ENCODE measurements around the gene KMT2E.

KMT2E gene

DNA sequence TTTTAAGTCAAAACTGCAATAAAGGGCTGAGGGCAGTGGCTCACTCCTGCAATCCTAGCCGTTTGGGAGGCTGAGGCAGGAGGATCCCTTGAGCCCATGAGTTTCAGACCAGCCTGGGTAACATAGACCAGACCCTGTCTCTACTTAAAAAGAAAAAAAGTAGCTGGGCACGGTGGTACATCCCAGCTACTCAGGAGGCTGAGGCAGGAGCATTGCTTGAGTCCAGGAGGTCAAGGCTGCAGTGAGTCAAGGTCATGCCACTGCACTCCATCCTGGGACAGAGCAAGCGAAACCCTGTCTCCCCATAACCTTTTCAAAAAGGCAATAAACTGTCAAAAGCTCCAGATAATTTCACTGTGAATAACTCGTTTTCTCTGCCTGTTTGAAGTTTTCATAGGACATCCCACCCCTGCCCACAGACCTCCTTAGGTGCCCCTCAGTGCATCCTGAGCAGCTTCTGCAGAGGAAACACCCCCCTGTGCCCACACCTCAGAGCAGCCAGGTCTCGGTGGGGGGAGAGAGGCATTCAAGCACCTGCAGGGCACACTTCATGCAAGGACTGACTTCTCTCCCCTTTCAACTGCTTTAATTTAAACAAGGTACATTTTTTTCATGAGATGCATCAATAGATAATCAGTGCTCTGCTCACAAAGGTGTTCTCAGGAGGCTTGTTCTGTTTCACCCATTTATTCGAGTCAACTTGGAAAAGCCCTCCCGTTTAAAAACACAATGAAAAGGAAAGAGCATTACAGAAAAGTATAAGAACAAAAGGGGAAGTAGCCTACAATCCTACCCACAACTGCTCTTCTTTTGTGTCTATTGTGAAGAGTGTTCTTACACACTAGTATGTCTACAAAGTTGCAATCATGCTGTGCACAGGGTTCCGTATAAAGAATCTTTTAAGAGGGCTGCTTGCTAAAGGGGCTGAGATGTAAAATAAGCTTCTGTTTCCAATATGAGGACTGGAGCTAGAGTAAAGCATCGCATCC is 104.9 kb downstream of the KMT2E start:
- H3K4me3 ChIP-seq (ENCODE audit: low read depth in 1 of 2, low read length in 2 of 2) = no peak overlapping the region
- H3K9ac ChIP-seq (ENCODE audit: low read depth in 1 of 2, low read length in 2 of 2) = no peak overlapping the region
- H3K9me3 ChIP-seq (ENCODE audit: control insufficient read depth in 1 of 2, low read length in 2 of 2) = no peaks in the 10 kb centered on the region
- H3K27me3 ChIP-seq (ENCODE audit: control insufficient read depth in 1 of 2, insufficient read depth in 2 of 2, low read length in 2 of 2) = no peaks in the 10 kb centered on the region
- peaks cover 5 to 7% of the 10 kb centered on the region in 2 donors for H3K36me3 ChIP-seq (ENCODE audit: control insufficient read depth in 1 of 2, insufficient read depth in 2 of 2, low read length in 2 of 2)
- H3K4me1 ChIP-seq (ENCODE audit: control insufficient read depth in 1 of 2, insufficient read depth in 2 of 2, low read length in 2 of 2) = no peaks in the 10 kb centered on the region
- no peak overlapping the region for H3K27ac ChIP-seq (ENCODE audit: low read depth, low read length)

DNA sequence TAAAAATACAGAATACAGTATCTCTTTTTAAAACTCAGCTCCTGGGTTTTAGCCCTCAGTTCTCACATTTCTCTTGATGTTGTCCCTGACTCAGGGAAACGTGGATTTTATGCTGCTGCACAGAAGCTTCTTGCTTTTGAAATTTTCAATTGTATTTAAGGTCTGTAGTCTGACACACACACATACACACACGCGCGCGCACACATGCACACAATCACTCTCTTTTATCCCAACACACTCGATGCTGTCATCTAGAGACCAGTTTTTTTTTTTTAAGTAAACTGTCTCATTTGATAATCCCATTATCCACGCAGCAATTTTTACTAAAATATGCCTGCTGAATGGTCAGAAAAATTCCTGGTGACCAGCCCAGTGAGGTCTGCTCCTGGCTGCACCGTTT is 108.6 kb downstream of the KMT2E start:
- no peaks in the 10 kb centered on the region for H3K4me1 ChIP-seq (ENCODE audit: control insufficient read depth in 1 of 2, insufficient read depth in 2 of 2, low read length in 2 of 2)
- no peaks in the 10 kb centered on the region for H3K27me3 ChIP-seq (ENCODE audit: control insufficient read depth in 1 of 2, insufficient read depth in 2 of 2, low read length in 2 of 2)
- H3K36me3 ChIP-seq (ENCODE audit: control insufficient read depth in 1 of 2, insufficient read depth in 2 of 2, low read length in 2 of 2) = peaks cover 7 to 20% of the 10 kb centered on the region in 2 donors
- no peak overlapping the region for H3K27ac ChIP-seq (ENCODE audit: low read depth, low read length)
- no peak overlapping the region for H3K9ac ChIP-seq (ENCODE audit: low read depth in 1 of 2, low read length in 2 of 2)
- H3K9me3 ChIP-seq (ENCODE audit: control insufficient read depth in 1 of 2, low read length in 2 of 2) = no peaks in the 10 kb centered on the region
- H3K4me3 ChIP-seq (ENCODE audit: low read depth in 1 of 2, low read length in 2 of 2) = no peak overlapping the region

DNA sequence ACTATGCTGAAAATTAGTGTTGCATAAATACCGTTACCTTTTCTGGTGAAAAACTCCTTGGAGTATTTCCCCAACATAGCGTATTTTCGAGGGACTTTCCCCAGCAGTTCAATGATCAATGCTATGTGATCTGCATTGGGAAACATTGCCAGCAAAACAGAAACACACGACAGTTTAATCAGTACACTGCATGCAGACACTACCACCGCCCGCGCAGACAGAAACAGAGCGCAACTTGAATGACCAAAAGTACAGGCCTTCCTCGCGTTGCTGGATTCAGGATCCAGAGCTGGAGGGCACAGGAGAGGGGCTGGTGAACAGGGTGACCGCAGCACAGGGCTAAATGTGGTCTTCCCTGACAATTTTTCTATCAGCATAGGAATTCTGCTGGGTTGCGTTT is 111.7 kb downstream of the KMT2E start:
- Histone ChIP-seq H3K27me3 (ENCODE audit: control insufficient read depth in 1 of 2, insufficient read depth in 2 of 2, low read length in 2 of 2) (no peaks in the 10 kb centered on the region), H3K4me1 (ENCODE audit: control insufficient read depth in 1 of 2, insufficient read depth in 2 of 2, low read length in 2 of 2) (no peaks in the 10 kb centered on the region), H3K36me3 (ENCODE audit: control insufficient read depth in 1 of 2, insufficient read depth in 2 of 2, low read length in 2 of 2) (peaks cover 7 to 20% of the 10 kb centered on the region in 2 donors), H3K9ac (ENCODE audit: low read depth in 1 of 2, low read length in 2 of 2) (no peak overlapping the region), H3K27ac (ENCODE audit: low read depth, low read length) (no peak overlapping the region), H3K9me3 (ENCODE audit: control insufficient read depth in 1 of 2, low read length in 2 of 2) (no peaks in the 10 kb centered on the region), H3K4me3 (ENCODE audit: low read depth in 1 of 2, low read length in 2 of 2) (no peak overlapping the region)

DNA sequence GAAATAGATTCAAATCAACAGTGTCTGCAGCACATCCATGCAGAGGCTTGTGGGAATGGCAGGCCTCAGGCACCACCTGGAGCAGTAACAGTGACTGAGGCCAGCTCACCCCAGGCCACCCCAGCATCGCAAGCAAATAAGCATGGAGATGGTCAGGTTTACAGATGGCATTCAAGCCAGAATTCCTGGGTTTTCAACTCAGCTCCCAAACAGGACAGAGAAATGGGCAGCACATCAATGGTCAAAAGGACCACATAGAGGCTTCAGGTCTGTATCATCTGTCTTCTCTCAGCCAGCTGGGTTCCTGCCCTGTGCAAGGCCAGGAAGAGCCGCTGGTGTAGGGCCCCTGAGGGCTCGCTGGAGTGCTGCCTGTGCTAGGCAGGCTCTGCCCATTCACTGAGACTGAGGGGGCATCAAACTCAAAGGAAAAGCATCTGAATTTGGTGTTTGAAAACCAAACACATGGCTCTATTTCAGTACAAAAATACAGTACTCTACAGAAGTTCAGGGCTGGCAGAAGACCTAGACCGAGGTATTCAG is 112.5 kb downstream of the KMT2E start:
- no peak overlapping the region for H3K4me3 ChIP-seq (ENCODE audit: low read depth in 1 of 2, low read length in 2 of 2)
- H3K36me3 ChIP-seq (ENCODE audit: control insufficient read depth in 1 of 2, insufficient read depth in 2 of 2, low read length in 2 of 2) = peaks cover 7 to 20% of the 10 kb centered on the region in 2 donors
- H3K9me3 ChIP-seq (ENCODE audit: control insufficient read depth in 1 of 2, low read length in 2 of 2) = no peaks in the 10 kb centered on the region
- no peaks in the 10 kb centered on the region for H3K27me3 ChIP-seq (ENCODE audit: control insufficient read depth in 1 of 2, insufficient read depth in 2 of 2, low read length in 2 of 2)
- no peak overlapping the region for H3K27ac ChIP-seq (ENCODE audit: low read depth, low read length)
- no peaks in the 10 kb centered on the region for H3K4me1 ChIP-seq (ENCODE audit: control insufficient read depth in 1 of 2, insufficient read depth in 2 of 2, low read length in 2 of 2)
- no peak overlapping the region for H3K9ac ChIP-seq (ENCODE audit: low read depth in 1 of 2, low read length in 2 of 2)

DNA sequence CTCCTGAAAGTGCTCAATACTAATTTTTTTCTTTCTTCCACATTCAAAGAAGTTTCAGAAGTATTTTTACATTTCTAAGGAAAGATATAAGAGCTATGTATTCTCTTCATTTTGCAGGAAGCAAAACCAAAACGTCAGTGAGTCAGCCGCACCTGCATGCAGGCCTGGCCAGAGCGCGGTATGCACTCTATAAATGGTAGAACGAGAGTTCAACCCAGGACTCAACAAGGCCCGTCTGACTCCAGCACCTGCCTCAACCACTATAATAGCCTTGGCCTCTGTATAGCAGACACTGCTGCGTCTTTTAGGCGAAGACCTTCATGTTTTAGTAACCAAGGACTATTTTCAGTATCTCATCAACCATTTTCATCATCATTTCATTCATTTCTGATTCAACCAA is 113.2 kb downstream of the KMT2E start:
- Histone ChIP-seq H3K36me3 (ENCODE audit: control insufficient read depth in 1 of 2, insufficient read depth in 2 of 2, low read length in 2 of 2) (peaks cover 8 to 24% of the 10 kb centered on the region in 2 donors), H3K9ac (ENCODE audit: low read depth in 1 of 2, low read length in 2 of 2) (no peak overlapping the region), H3K27me3 (ENCODE audit: control insufficient read depth in 1 of 2, insufficient read depth in 2 of 2, low read length in 2 of 2) (no peaks in the 10 kb centered on the region), H3K9me3 (ENCODE audit: control insufficient read depth in 1 of 2, low read length in 2 of 2) (no peaks in the 10 kb centered on the region), H3K4me3 (ENCODE audit: low read depth in 1 of 2, low read length in 2 of 2) (no peak overlapping the region), H3K27ac (ENCODE audit: low read depth, low read length) (no peak overlapping the region), H3K4me1 (ENCODE audit: control insufficient read depth in 1 of 2, insufficient read depth in 2 of 2, low read length in 2 of 2) (no peaks in the 10 kb centered on the region)

DNA sequence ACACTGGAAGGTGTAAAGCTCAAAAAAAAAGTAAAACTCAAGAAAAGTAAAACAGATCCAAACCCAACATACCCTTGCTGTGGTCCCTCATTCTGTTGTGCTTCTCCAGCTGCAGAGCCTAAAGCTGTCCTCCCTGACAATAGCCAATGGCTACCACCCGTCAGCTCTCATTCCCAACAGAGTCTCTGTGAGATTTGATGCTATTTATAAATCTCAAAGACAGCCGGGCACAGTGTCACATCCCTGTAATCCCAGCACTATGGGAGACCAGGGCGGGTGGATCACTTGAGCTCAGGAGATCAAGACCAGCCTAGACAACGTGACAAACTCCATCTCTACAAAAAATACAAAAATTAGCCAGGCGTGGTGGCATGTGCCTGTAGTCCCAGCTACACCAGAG is 116.0 kb downstream of the KMT2E start:
- no peak overlapping the region for H3K4me3 ChIP-seq (ENCODE audit: low read depth in 1 of 2, low read length in 2 of 2)
- no peak overlapping the region for H3K27ac ChIP-seq (ENCODE audit: low read depth, low read length)
- H3K9ac ChIP-seq (ENCODE audit: low read depth in 1 of 2, low read length in 2 of 2) = no peak overlapping the region

DNA sequence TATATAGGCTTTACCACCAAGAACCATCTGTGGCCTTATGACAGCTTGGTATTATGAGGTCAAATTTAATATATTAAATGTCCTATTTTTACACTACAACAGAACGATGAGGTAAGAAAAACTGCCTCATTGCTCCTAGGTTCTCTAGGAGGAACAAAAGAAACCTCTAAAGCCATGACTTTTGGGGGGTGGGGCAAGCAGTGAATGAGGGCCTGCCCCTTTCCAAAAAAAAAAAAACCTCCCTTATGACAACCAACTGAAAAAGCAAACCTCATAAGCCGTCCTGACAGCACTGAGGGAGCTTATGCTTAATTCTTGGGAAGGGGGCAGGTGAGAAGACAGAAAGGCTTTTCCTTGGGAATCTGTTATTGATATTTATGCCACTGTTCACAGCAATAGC is 116.6 kb downstream of the KMT2E start:
- Histone ChIP-seq H3K4me3 (ENCODE audit: low read depth in 1 of 2, low read length in 2 of 2) (no peak overlapping the region), H3K36me3 (ENCODE audit: control insufficient read depth in 1 of 2, insufficient read depth in 2 of 2, low read length in 2 of 2) (peaks cover 10 to 27% of the 10 kb centered on the region in 2 donors), H3K9me3 (ENCODE audit: control insufficient read depth in 1 of 2, low read length in 2 of 2) (no peaks in the 10 kb centered on the region), H3K27me3 (ENCODE audit: control insufficient read depth in 1 of 2, insufficient read depth in 2 of 2, low read length in 2 of 2) (no peaks in the 10 kb centered on the region), H3K4me1 (ENCODE audit: control insufficient read depth in 1 of 2, insufficient read depth in 2 of 2, low read length in 2 of 2) (no peaks in the 10 kb centered on the region), H3K27ac (ENCODE audit: low read depth, low read length) (no peak overlapping the region), H3K9ac (ENCODE audit: low read depth in 1 of 2, low read length in 2 of 2) (no peak overlapping the region)

More for the DNA sequence above, 116.0 kb downstream of the KMT2E start:
- peaks cover 11 to 32% of the 10 kb centered on the region in 2 donors for H3K36me3 ChIP-seq (ENCODE audit: control insufficient read depth in 1 of 2, insufficient read depth in 2 of 2, low read length in 2 of 2)
- no peaks in the 10 kb centered on the region for H3K4me1 ChIP-seq (ENCODE audit: control insufficient read depth in 1 of 2, insufficient read depth in 2 of 2, low read length in 2 of 2)
- H3K9me3 ChIP-seq (ENCODE audit: control insufficient read depth in 1 of 2, low read length in 2 of 2) = no peaks in the 10 kb centered on the region
- H3K27me3 ChIP-seq (ENCODE audit: control insufficient read depth in 1 of 2, insufficient read depth in 2 of 2, low read length in 2 of 2) = no peaks in the 10 kb centered on the region

DNA sequence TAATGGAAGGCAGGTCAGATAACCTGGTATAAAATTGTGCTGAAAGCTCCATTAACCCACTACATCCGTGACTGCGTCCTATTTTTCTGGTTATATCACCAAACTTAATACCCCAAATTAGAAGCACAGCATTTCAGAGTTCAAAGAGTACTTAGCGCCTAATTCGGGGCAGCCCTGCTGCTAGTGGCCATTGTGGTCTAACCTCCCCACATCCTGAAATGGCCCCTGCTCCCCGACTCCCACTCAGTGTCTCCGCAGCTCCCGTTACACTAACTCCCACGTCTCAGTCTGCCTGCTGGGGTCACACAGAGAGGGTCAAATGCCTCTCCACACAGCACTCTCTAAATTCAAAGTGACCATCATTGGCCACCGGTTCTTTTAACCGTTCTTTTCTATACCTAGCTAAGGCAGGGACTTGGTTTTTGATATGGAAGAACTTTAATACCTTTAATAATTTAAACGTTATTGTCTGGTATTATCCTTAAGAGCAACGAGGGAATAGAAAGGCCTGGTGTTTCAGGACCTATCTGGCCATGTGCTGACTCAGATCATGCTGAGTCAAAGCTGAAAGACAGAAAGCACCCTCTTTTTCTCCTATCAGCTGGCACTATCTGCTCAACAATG is 117.1 kb downstream of the KMT2E start:
- Histone ChIP-seq H3K4me1 (ENCODE audit: control insufficient read depth in 1 of 2, insufficient read depth in 2 of 2, low read length in 2 of 2) (no peaks in the 10 kb centered on the region), H3K36me3 (ENCODE audit: control insufficient read depth in 1 of 2, insufficient read depth in 2 of 2, low read length in 2 of 2) (peaks cover 4 to 23% of the 10 kb centered on the region in 2 donors), H3K4me3 (ENCODE audit: low read depth in 1 of 2, low read length in 2 of 2) (no peak overlapping the region), H3K9me3 (ENCODE audit: control insufficient read depth in 1 of 2, low read length in 2 of 2) (no peaks in the 10 kb centered on the region), H3K27ac (ENCODE audit: low read depth, low read length) (no peak overlapping the region), H3K27me3 (ENCODE audit: control insufficient read depth in 1 of 2, insufficient read depth in 2 of 2, low read length in 2 of 2) (no peaks in the 10 kb centered on the region), H3K9ac (ENCODE audit: low read depth in 1 of 2, low read length in 2 of 2) (no peak overlapping the region)

DNA sequence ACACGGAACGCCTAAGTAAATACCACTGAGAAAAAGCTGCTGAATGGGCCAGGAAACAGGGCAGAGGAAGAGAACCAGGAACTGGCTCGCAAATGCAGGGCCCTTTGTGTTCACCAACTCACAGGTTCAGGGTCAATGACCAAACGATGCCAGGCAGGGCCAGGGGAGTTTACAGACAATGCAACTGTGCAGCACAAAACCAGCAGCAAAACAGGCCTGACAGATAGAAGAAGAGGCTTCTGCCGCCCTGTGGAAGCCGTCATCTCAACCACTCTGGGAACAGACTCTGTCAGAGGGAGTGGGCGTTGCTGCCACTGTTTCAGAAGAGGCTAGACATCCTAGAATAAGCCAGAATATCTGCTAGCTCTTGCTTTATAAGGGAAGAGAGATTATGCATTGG is 117.9 kb downstream of the KMT2E start:
- H3K4me1 ChIP-seq (ENCODE audit: control insufficient read depth in 1 of 2, insufficient read depth in 2 of 2, low read length in 2 of 2) = no peaks in the 10 kb centered on the region
- H3K36me3 ChIP-seq (ENCODE audit: control insufficient read depth in 1 of 2, insufficient read depth in 2 of 2, low read length in 2 of 2) = peaks cover 4 to 24% of the 10 kb centered on the region in 2 donors
- H3K9ac ChIP-seq (ENCODE audit: low read depth in 1 of 2, low read length in 2 of 2) = no peak overlapping the region
- no peaks in the 10 kb centered on the region for H3K27me3 ChIP-seq (ENCODE audit: control insufficient read depth in 1 of 2, insufficient read depth in 2 of 2, low read length in 2 of 2)
- H3K9me3 ChIP-seq (ENCODE audit: control insufficient read depth in 1 of 2, low read length in 2 of 2) = no peaks in the 10 kb centered on the region
- H3K4me3 ChIP-seq (ENCODE audit: low read depth in 1 of 2, low read length in 2 of 2) = no peak overlapping the region
- no peak overlapping the region for H3K27ac ChIP-seq (ENCODE audit: low read depth, low read length)

DNA sequence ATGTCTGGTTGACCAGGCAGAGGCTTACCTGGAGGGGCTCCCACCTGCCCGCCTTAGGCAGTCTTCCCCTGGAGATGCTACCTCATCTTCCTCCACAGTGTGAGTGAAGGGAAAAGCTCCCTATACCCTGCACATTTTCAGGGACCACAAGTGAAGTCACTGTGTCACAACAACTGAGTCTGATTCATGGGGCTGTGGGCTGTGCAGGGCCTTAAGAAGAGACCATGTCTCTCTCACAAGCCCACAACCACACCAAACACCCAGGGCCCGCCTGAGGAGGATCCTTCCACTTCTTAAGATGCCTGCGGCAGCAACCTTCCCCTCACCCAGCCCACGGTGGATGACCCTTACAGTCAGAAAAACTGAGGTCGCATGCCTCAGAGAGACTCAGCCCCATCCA is 118.3 kb downstream of the KMT2E start:
- no peaks in the 10 kb centered on the region for H3K4me1 ChIP-seq (ENCODE audit: control insufficient read depth in 1 of 2, insufficient read depth in 2 of 2, low read length in 2 of 2)
- no peaks in the 10 kb centered on the region for H3K9me3 ChIP-seq (ENCODE audit: control insufficient read depth in 1 of 2, low read length in 2 of 2)
- peaks cover 4 to 27% of the 10 kb centered on the region in 2 donors for H3K36me3 ChIP-seq (ENCODE audit: control insufficient read depth in 1 of 2, insufficient read depth in 2 of 2, low read length in 2 of 2)
- H3K9ac ChIP-seq (ENCODE audit: low read depth in 1 of 2, low read length in 2 of 2) = no peak overlapping the region
- no peak overlapping the region for H3K27ac ChIP-seq (ENCODE audit: low read depth, low read length)
- H3K4me3 ChIP-seq (ENCODE audit: low read depth in 1 of 2, low read length in 2 of 2) = no peak overlapping the region
- H3K27me3 ChIP-seq (ENCODE audit: control insufficient read depth in 1 of 2, insufficient read depth in 2 of 2, low read length in 2 of 2) = no peaks in the 10 kb centered on the region

All from duodenal mucosa (tissue), 2 donors.